Fibroblast of mammary gland (primary cell): ENCODE measurements around the gene SUN1.
A peak's percentile ranks its signal among the peaks of the same experiment; 100 is the strongest.

Experiments used
- DNase-seq: peaks from one replicate; pipeline ENCODE4 v3.0.0-alpha.2; 2010; ENCODE audit warnings: low read depth
- H3K4me3 ChIP-seq: 2 replicates; pipeline ENCODE4 v1.5.1; 2011; ENCODE audit warnings: low read depth, mild to moderate bottlenecking, low read length, moderate library complexity; ENCODE audit not compliant: control insufficient read depth
- CTCF ChIP-seq: conservative IDR thresholded peaks from 2 replicates; pipeline ENCODE4 v1.5.1; 2011; ENCODE audit warnings: low read depth, low read length, inconsistent platforms; ENCODE audit not compliant: control insufficient read depth, insufficient read depth

The SUN1 gene

DNA sequence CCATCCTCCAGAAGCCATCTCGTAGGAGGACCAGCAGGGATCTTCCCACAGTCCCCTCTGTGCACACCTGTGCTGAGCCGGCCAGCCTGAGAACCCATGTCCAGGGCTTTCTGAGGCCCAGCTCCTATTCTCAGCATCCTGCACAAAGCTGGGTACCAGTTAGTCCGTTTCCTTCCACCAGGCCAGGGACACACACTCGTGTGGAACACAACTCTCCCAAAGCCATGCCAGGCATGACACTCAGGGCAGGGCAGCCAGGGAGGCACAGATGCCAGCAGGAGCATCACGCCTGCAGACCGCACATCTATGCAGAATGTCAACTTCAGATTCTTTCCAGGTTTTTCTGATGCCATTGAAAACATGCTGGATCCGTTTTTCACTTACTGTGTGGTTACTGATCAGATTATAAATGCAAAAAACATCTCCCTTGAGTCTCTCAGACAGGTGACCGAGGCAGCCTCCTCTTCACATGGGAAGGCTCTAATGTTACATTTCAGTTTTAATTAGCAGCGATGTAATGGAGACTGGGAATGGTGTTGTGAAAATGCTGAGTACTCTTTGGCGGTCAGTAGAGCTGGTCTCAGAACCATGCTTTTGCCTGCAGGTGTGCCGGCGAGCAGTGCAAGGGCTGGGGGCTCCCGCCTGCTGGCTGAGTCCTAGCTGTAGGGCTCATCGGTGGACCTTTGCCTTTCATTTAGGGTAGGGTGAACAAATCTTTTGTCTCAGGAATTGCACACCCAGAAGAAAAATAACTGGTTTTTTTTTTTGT, 3.3 kb upstream of the SUN1 start:
- no peak overlapping the region for H3K4me3 ChIP-seq

GRCh38 chr7:830069-830468, 2.2 kb upstream of the SUN1 start:
- no peak for DNase-seq
- H3K4me3 ChIP-seq = no peak overlapping the region
- no peak for TF ChIP-seq CTCF

More for the DNA sequence above, 3.3 kb upstream of the SUN1 start:
- no peak for DNase-seq
- TF ChIP-seq CTCF = no peak

DNA sequence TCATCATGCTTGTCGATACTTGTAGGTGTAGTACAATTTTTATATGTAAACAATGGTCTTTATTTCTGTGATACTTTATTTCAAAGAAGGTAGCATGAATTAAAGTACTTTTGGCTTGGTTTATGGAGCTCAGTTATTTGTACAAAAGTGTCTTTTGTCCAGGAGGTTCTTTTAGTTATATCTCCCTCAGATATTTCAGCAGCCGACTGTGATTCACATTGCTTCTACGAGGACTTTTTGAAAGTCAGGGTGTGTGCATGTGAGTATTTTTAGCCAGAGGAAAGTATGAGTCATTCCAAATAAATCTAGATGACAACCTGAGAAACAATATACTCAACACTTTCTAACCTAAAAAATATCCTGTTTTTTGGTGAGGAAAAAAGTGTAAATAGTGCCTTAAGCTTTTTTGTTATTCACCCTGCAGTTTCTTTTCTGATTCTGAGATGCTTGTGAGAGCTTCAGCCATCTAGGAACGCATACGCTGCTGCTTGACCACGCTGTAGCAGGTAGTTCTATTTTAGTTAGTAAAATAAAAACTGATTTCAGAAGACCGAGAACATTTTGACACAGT, 595 bp upstream of the SUN1 start:
- DNase-seq = peak; percentile 95
- TF ChIP-seq CTCF = no peak
- peak overlapping the region; percentile 19 for H3K4me3 ChIP-seq

- H3K4me3 ChIP-seq = no peak overlapping the region
- peak; percentile 17 for DNase-seq
- TF ChIP-seq CTCF = no peak
Observed at GRCh38 chr7:832968-833424, 720 bp downstream of the SUN1 start.

DNA sequence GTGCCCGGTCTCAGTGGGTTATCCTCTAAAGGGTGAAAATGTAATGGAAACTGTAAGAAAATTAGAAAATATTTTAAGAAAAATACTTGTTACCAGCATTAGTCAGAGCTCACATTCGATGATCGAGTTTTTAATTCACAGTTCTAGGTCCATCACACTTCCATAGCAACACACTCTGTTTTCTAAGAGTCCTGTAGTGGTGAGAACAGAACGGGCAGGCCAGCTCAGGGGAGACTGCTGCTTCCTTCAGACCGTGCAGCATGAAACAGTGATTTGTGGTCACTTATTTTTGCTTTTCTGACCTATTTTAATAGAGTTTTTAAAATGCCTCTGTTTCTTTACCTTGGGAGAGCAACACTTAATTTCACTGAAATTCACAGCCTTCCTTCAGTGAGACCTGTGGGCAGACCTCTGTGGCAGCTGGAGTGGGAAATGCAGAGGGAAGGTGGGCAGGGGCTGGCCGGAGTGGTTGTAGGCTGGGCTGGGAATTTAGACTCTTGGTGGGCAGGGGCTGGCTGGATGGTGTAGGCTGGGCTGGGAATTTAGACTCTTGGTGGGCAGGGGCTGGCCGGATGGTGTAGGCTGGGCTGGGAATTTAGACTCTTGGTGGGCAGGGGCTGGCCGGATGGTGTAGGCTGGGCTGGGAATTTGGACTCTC, 1.5 kb downstream of the SUN1 start:
- H3K4me3 ChIP-seq = no peak overlapping the region
- peak; percentile 35 for DNase-seq
- TF ChIP-seq CTCF = no peak

DNA sequence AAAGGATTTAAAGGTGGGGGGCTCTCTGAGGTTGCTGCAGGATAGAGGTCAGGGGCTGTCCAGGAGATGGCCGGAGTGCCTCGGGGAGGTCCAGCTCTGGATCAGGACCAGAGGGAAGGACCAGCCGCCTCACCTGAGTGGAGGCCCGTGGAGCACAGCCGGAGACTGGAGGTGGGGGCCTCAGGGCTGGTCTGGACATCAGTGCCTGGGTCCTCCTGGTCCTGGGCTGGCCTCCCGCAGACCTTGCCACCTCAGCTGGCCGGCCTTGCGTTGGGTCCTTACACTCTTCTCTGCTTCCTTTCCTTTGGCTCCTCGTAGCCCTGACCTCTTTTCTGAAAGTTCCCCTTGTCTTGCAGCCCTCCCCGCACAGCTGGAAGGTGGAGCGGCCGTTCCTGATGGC, 2.0 kb downstream of the SUN1 start:
- TF ChIP-seq CTCF = no peak
- no peak overlapping the region for H3K4me3 ChIP-seq
- no peak for DNase-seq
